Skeletal muscle cell (primary cell): Measurements from ENCODE around the gene CCDC24.

ENCODE experiments used
- DNase-seq: peaks from one replicate; pipeline ENCODE4 v3.0.0-alpha.2; 2010; ENCODE audit warnings: low read depth
- H3K4me3 ChIP-seq: 2 replicates; pipeline ENCODE4 v1.5.1; 2011; ENCODE audit warnings: low read depth, mild to moderate bottlenecking, control low read depth, low read length, moderate library complexity

Gene CCDC24

GRCh38 chr1:43961692-43962091, 29.7 kb upstream of the CCDC24 start:
- H3K4me3 ChIP-seq = no peak overlapping the region
- DNase-seq = no peak

- no peak overlapping the region for H3K4me3 ChIP-seq
- no peak for DNase-seq
Observed at GRCh38 chr1:43962324-43962723, 29.1 kb upstream of the CCDC24 start.

DNA sequence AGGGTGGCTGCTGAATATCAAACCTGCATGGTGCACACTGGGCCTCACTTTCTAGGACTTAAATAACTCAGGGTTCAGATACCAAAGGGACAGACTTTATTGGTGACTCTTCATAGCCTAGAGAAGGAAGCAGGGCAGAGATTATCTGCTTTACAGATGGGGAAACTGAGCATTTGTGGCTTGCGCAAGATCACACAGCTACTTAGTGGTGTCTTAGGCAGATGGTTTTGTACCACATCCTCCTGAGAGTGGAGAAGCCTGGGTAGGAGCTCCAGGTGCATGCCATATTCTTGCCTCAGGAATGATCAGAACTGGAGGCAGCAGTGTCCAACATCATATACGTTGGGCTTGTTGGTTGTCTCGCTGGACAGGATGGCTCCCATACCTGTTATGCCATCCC, 28.4 kb upstream of the CCDC24 start:
- no peak overlapping the region for H3K4me3 ChIP-seq
- no peak for DNase-seq

- no peak overlapping the region for H3K4me3 ChIP-seq
- no peak for DNase-seq
Observed at GRCh38 chr1:43963890-43964289, 27.5 kb upstream of the CCDC24 start.

DNA sequence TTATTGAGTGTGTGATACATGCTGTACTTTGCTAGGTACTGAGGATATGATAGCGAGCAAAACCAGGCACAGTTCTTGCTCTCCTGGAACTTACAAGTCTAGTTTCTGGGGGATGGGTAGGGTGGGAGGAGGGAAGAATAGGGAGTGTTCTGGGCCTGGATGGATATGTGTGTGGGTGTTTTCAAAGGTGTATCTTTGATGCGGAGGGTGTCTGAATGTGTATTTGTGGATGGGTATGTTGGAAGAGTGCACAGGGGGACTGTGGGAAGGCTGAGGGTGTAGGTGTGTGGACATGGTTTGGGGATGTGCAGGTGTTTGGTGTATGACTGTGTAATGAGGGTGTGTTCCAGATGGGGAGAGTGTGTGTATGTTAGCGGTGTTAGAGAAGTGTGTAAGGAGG, 26.1 kb upstream of the CCDC24 start:
- H3K4me3 ChIP-seq = no peak overlapping the region
- DNase-seq = no peak

GRCh38 chr1:43968348-43968948, 23.0 kb upstream of the CCDC24 start:
- H3K4me3 ChIP-seq = no peak overlapping the region
- DNase-seq = no peak

- H3K4me3 ChIP-seq = peak overlapping the region; percentile 18
- no peak for DNase-seq
Observed at GRCh38 chr1:43969416-43969745, 22.0 kb upstream of the CCDC24 start.

GRCh38 chr1:43969746-43970466, 21.5 kb upstream of the CCDC24 start, which contains the start of gene DPH2:
DPH2 (plus strand) TSS chr1:43970010; CDS start chr1:43970176, 166 bp downstream.
- peak; percentile 89 for DNase-seq
- peak within 1 kb of the TSS; percentile 98 for H3K4me3 ChIP-seq

- no peak for DNase-seq
- peak overlapping the region; percentile 98 for H3K4me3 ChIP-seq
Observed at GRCh38 chr1:43970502-43970901, 20.9 kb upstream of the CCDC24 start.

GRCh38 chr1:43970911-43971310, 20.5 kb upstream of the CCDC24 start:
- peak overlapping the region; percentile 98 for H3K4me3 ChIP-seq
- no peak for DNase-seq

GRCh38 chr1:43971336-43971980, 19.9 kb upstream of the CCDC24 start:
- H3K4me3 ChIP-seq = no peak overlapping the region
- no peak for DNase-seq

- DNase-seq = no peak
- peak overlapping the region; percentile 94 for H3K4me3 ChIP-seq
Observed at GRCh38 chr1:43973981-43974442, 17.4 kb upstream of the CCDC24 start.

- DNase-seq = peak; percentile 78
- H3K4me3 ChIP-seq = peak within 1 kb of the TSS; percentile 94
Observed at GRCh38 chr1:43974443-43975248, 16.8 kb upstream of the CCDC24 start, which contains the start of gene ATP6V0B. ATP6V0B (plus strand) TSS chr1:43974960; CDS start chr1:43975041, 81 bp downstream.

GRCh38 chr1:43975249-43975961, 16.0 kb upstream of the CCDC24 start:
- DNase-seq = no peak
- H3K4me3 ChIP-seq = peak overlapping the region; percentile 94

- no peak for DNase-seq
- H3K4me3 ChIP-seq = peak overlapping the region; percentile 94
Observed at GRCh38 chr1:43976045-43976444, 15.4 kb upstream of the CCDC24 start.

DNA sequence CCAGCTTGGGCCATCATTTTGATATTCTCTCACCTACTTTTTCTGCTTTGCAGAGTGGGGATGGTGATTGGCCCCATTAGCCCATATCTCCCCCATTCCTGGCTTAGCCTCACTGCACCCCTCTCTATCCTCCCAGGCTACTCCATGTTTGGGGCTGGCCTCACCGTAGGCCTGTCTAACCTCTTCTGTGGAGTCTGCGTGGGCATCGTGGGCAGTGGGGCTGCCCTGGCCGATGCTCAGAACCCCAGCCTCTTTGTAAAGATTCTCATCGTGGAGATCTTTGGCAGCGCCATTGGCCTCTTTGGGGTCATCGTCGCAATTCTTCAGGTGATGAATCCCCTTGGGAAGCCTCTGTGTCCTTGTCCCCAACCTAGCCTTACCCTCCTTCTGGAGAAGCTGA, 14.5 kb upstream of the CCDC24 start:
- DNase-seq = no peak
- no peak overlapping the region for H3K4me3 ChIP-seq

- no peak for DNase-seq
- no peak overlapping the region for H3K4me3 ChIP-seq
Observed at GRCh38 chr1:43977376-43978263, 13.8 kb upstream of the CCDC24 start.

DNA sequence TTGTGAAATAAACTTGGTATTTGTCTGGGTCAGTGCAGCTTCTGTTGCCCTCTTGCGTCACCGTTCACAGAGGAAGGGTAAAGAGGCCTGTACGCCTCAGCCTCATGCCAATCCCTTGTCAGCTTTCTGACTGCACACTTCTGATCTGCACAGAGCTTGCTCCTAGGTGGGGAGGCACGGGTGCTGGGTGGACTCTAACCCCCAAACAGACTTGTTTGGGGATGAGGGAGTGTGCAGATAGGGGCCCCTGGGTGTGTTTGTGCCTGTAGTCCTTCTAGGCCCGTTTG, 13.2 kb upstream of the CCDC24 start:
- no peak for DNase-seq
- H3K4me3 ChIP-seq = peak overlapping the region; percentile 62
